Measurements from ENCODE around the gene SLC31A1. TPM values are rescaled to one million over a fixed set of nuclear protein-coding genes. Genes with fewer than 3 reads are reported as not detected.
"Not testable (repeated sequence)": the region's sequence is repeated elsewhere in the genome, so short reads cannot be mapped to it uniquely, and the experiment has no call there.

The SLC31A1 gene
- total RNA-seq, 1 donor from 2014 or later: 8.1 TPM

GRCh38 chr9:113289091-113289490 lies 67.7 kb downstream of the SLC31A1 start:
- no peak for DNase-seq (ENCODE audit: low read depth)
- no peak overlapping the region for H3K4me3 ChIP-seq (ENCODE audit: low read depth, low read length)
- TF ChIP-seq CTCF (conservative IDR thresholded peaks at IDR 0.05; ENCODE audit: low read depth, low read length): no peak

- no peak for DNase-seq (ENCODE audit: low read depth)
- H3K4me3 ChIP-seq (ENCODE audit: low read depth, low read length): no peak overlapping the region
- TF ChIP-seq CTCF (conservative IDR thresholded peaks at IDR 0.05; ENCODE audit: low read depth, low read length): no peak
Observed at GRCh38 chr9:113290052-113290607, 68.8 kb downstream of the SLC31A1 start.

GRCh38 chr9:113293285-113293878 lies 72.0 kb downstream of the SLC31A1 start:
- no peak for DNase-seq (ENCODE audit: low read depth)
- H3K4me3 ChIP-seq (ENCODE audit: low read depth, low read length): no peak overlapping the region
- no peak for TF ChIP-seq CTCF (conservative IDR thresholded peaks at IDR 0.05; ENCODE audit: low read depth, low read length)

- DNase-seq (ENCODE audit: low read depth); H3K4me3 ChIP-seq (ENCODE audit: low read depth, low read length): not testable (repeated sequence)
Observed at GRCh38 chr9:113296247-113296646, 74.9 kb downstream of the SLC31A1 start.

- no peak for TF ChIP-seq CTCF (conservative IDR thresholded peaks at IDR 0.05; ENCODE audit: low read depth, low read length)
- DNase-seq (ENCODE audit: low read depth): no peak
- no peak overlapping the region for H3K4me3 ChIP-seq (ENCODE audit: low read depth, low read length)
Observed at GRCh38 chr9:113296796-113297558, 75.6 kb downstream of the SLC31A1 start.

GRCh38 chr9:113298311-113298710 lies 77.0 kb downstream of the SLC31A1 start:
- no peak overlapping the region for H3K4me3 ChIP-seq (ENCODE audit: low read depth, low read length)
- no peak for DNase-seq (ENCODE audit: low read depth)
- no peak for TF ChIP-seq CTCF (conservative IDR thresholded peaks at IDR 0.05; ENCODE audit: low read depth, low read length)

- TF ChIP-seq CTCF (conservative IDR thresholded peaks at IDR 0.05; ENCODE audit: low read depth, low read length): no peak
- H3K4me3 ChIP-seq (ENCODE audit: low read depth, low read length): no peak overlapping the region
- DNase-seq (ENCODE audit: low read depth): no peak
Observed at GRCh38 chr9:113298924-113299770, 77.8 kb downstream of the SLC31A1 start.
